ENCODE measurements around the gene IMPACT. TPM values are rescaled to one million over a fixed set of nuclear protein-coding genes. Genes with fewer than 3 reads are reported as not detected.

IMPACT gene
- total RNA-seq, 4 donors from 2014 or later, result 10.0 to 38.5 (median 20.1) TPM

GRCh38 chr18:24420551-24420950 lies 5.9 kb upstream of the IMPACT start:
- H3K4me1 ChIP-seq, result peaks cover 0 to 8% (median 0%) of the 10 kb centered on the region in 3 donors
- 41 to 59% methylated on average over 4 of the region's 4 CpGs for WGBS, 2 donors
- no peaks in the 10 kb centered on the region for H3K9me3 ChIP-seq
- no peak for TF ChIP-seq CTCF (IDR thresholded peaks at IDR 0.05)
- TF ChIP-seq POLR2A (IDR thresholded peaks at IDR 0.05), result no peak
- intact Hi-C loops (cut with DNase I), result no loop called here
- no peak overlapping the region for H3K4me3 ChIP-seq
- no peak overlapping the region for H3K27ac ChIP-seq
- peaks cover 0 to 79% (median 0%) of the 10 kb centered on the region in 4 donors for H3K27me3 ChIP-seq
- DNase-seq, result no peak
- no peaks in the 10 kb centered on the region for H3K36me3 ChIP-seq

- Histone ChIP-seq H3K4me3 (no peak overlapping the region), H3K36me3 (no peaks in the 10 kb centered on the region), H3K27ac (peak overlapping the region in 2 of 4 donors; percentile 26 to 36), H3K27me3 (peaks cover 0 to 79% (median 0%) of the 10 kb centered on the region in 4 donors), H3K9me3 (no peaks in the 10 kb centered on the region), H3K4me1 (peaks cover 0 to 15% (median 3%) of the 10 kb centered on the region in 3 donors)
- no peak for TF ChIP-seq CTCF (IDR thresholded peaks at IDR 0.05)
- DNase-seq, result no peak
- intact Hi-C loops (cut with DNase I), result no loop called here
- WGBS, 2 donors, result 31 to 75% methylated on average over 1 of the region's 1 CpG
These were observed 4.6 kb upstream of the IMPACT start for GRCh38 chr18:24421831-24422230.

GRCh38 chr18:24426073-24426397 lies 435 bp upstream of the IMPACT start:
- Histone ChIP-seq H3K4me3 (peak overlapping the region; percentile 69 to 90 (median 86)), H3K36me3 (peaks cover 0 to 9% (median 0%) of the 10 kb centered on the region in 3 donors), H3K4me1 (peaks cover 3 to 27% (median 14%) of the 10 kb centered on the region in 3 donors), H3K27me3 (peaks cover 0 to 40% (median 0%) of the 10 kb centered on the region in 4 donors), H3K9me3 (no peaks in the 10 kb centered on the region), H3K27ac (peak overlapping the region; percentile 82 to 89 (median 85))
- WGBS, 2 donors, result 39 to 40% methylated on average over 9 to 11 of the region's 11 CpGs
- no peak for DNase-seq
- TF ChIP-seq CTCF (IDR thresholded peaks at IDR 0.05) (no peak), POLR2A (IDR thresholded peaks at IDR 0.05) (no peak)
- intact Hi-C loops (cut with DNase I), result no loop called here

- H3K9me3 ChIP-seq, result no peaks in the 10 kb centered on the region
- H3K4me1 ChIP-seq, result peaks cover 3 to 27% (median 14%) of the 10 kb centered on the region in 3 donors
- no peak for DNase-seq
- peak overlapping the region; percentile 69 to 90 (median 86) for H3K4me3 ChIP-seq
- H3K36me3 ChIP-seq, result peaks cover 0 to 23% (median 0%) of the 10 kb centered on the region in 3 donors
- H3K27ac ChIP-seq, result no peak overlapping the region
- H3K27me3 ChIP-seq, result peaks cover 0 to 31% (median 0%) of the 10 kb centered on the region in 4 donors
- intact Hi-C loops (cut with DNase I), result no loop called here
- TF ChIP-seq CTCF (IDR thresholded peaks at IDR 0.05) (no peak), POLR2A (IDR thresholded peaks at IDR 0.05) (no peak)
- 48 to 64% methylated on average over 3 of the region's 3 CpGs for WGBS, 2 donors
These were observed 1.0 kb downstream of the IMPACT start for GRCh38 chr18:24427484-24427883.

DNA sequence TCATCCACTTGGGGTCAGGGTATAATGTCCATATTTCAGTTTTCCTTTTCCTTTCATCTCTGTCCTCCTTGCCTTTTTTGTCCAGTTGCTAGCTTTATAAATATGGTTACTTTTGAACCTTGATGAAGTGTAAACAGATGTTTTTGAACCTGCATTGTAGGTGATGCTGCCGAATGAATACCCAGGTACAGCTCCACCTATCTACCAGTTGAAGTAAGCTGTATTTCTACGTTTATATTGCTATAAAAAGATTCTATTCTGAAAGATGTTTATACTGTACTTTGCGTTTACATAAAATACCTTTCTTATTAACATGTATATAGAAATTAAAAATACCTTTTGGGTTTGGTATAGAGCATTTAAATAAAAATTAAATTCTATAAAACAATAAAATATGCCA lies 2.2 kb downstream of the IMPACT start:
- intact Hi-C loops (cut with DNase I), result no loop called here
- DNase-seq, result no peak
- peaks cover 3 to 27% (median 14%) of the 10 kb centered on the region in 3 donors for H3K4me1 ChIP-seq
- H3K9me3 ChIP-seq, result no peaks in the 10 kb centered on the region
- WGBS, 2 donors, result 62 to 76% methylated on average over 3 of the region's 3 CpGs
- H3K27me3 ChIP-seq, result peaks cover 0 to 19% (median 0%) of the 10 kb centered on the region in 4 donors
- H3K27ac ChIP-seq, result no peak overlapping the region
- TF ChIP-seq CTCF (IDR thresholded peaks at IDR 0.05) (peak in 1 of 6 experiments; percentile 29), POLR2A (IDR thresholded peaks at IDR 0.05) (no peak)
- no peak overlapping the region for H3K4me3 ChIP-seq
- peaks cover 0 to 28% (median 0%) of the 10 kb centered on the region in 3 donors for H3K36me3 ChIP-seq

All from esophagus squamous epithelium (tissue), 5 donors.